Natural killer cell treated with Interleukin-12 subunit alpha and Interleukin-12 subunit beta and Interleukin-15 and Interleukin-18, amount 100 ng/mL, for 72 hours (primary cell): ENCODE results near the gene PPT1. TPM values are rescaled to one million over a fixed set of nuclear protein-coding genes. Genes with fewer than 3 reads are reported as not detected.

ENCODE experiments used
- ATAC-seq, 2 donors: fragments of 150-1000 bp; cut with Tn5 transposase in 1 of 2; sonication (Bioruptor Pico), chemical (Tn5 transposase) in 1 of 2; 2 replicates each; pipeline ENCODE4 v1.10.0; 2021
- DNase-seq: peaks from one replicate; pipeline ENCODE4 v3.0.0; 2022; ENCODE audit warnings: low spot score
- H3K27ac Mint-ChIP-seq, 2 donors: 1 replicate in 1 of 2; 2 replicates in 1 of 2; pipeline ENCODE4 v1.8.0; 2022; ENCODE audit warnings: mixed read lengths in 2 of 2, mild to moderate bottlenecking in 1 of 2, moderate library complexity in 1 of 2
- H3K27me3 Mint-ChIP-seq, 2 donors: 1 replicate in 1 of 2; 2 replicates in 1 of 2; pipeline ENCODE4 v1.8.0; 2022; ENCODE audit warnings: mixed read lengths in 2 of 2
- H3K36me3 Mint-ChIP-seq: one replicate; pipeline ENCODE4 v1.8.0; 2022; ENCODE audit warnings: mixed read lengths
- H3K4me1 Mint-ChIP-seq, 2 donors: 1 replicate in 1 of 2; 2 replicates in 1 of 2; pipeline ENCODE4 v1.8.0; 2022; ENCODE audit warnings: low read depth in 2 of 2, mixed read lengths in 2 of 2, mild to moderate bottlenecking in 1 of 2
- H3K4me3 Mint-ChIP-seq: one replicate; pipeline ENCODE4 v1.8.0; 2022; ENCODE audit warnings: mixed read lengths
- H3K9me3 Mint-ChIP-seq: 2 replicates; pipeline ENCODE4 v1.8.0; 2022; ENCODE audit warnings: mixed read lengths
- total RNA-seq, 2 donors: library from RNA; stranded (reverse); gene quantifications; one replicate each; pipeline ENCODE4 v1.2.3, GENCODE V29; 2022

Gene PPT1
- total RNA-seq, 2 donors from 2014 or later = 42.3 to 64.0 TPM

- Mint-ChIP-seq H3K4me3 (peak overlapping the region; percentile 88), H3K27ac (peak overlapping the region; percentile 92 to 95), H3K36me3 (peaks cover 25% of the 10 kb centered on the region), H3K27me3 (no peaks in the 10 kb centered on the region), H3K4me1 (peaks cover 72 to 89% of the 10 kb centered on the region in 2 donors), H3K9me3 (no peaks in the 10 kb centered on the region)
- DNase-seq (no peak), ATAC-seq (no peak)
Observed at GRCh38 chr1:40057310-40058030, 39.6 kb downstream of the PPT1 start.

GRCh38 chr1:40056519-40057309 is 40.3 kb downstream of the PPT1 start:
- Mint-ChIP-seq H3K9me3 (no peaks in the 10 kb centered on the region), H3K4me3 (peak overlapping the region; percentile 88)

GRCh38 chr1:40053138-40053887 is 43.7 kb downstream of the PPT1 start:
- ATAC-seq = no peak
- H3K4me3 Mint-ChIP-seq = no peak overlapping the region
- H3K36me3 Mint-ChIP-seq = peaks cover 22% of the 10 kb centered on the region
- H3K9me3 Mint-ChIP-seq = no peaks in the 10 kb centered on the region
- no peak for DNase-seq
- H3K4me1 Mint-ChIP-seq = peaks cover 71 to 77% of the 10 kb centered on the region in 2 donors
- no peaks in the 10 kb centered on the region for H3K27me3 Mint-ChIP-seq
- peak overlapping the region in 1 of 2 donors; percentile 92 for H3K27ac Mint-ChIP-seq

More at GRCh38 chr1:40056519-40057309, 40.3 kb downstream of the PPT1 start:
- no peak for DNase-seq
- peaks cover 20% of the 10 kb centered on the region for H3K36me3 Mint-ChIP-seq
- H3K27ac Mint-ChIP-seq = peak overlapping the region; percentile 92 to 95
- peak in 1 of 2 donors; percentile 36 for ATAC-seq
- no peaks in the 10 kb centered on the region for H3K27me3 Mint-ChIP-seq
- H3K4me1 Mint-ChIP-seq = peaks cover 74 to 84% of the 10 kb centered on the region in 2 donors

GRCh38 chr1:40050863-40051262 is 46.2 kb downstream of the PPT1 start:
- Mint-ChIP-seq H3K4me3 (peak overlapping the region; percentile 74), H3K27ac (peak overlapping the region; percentile 61 to 77), H3K36me3 (peaks cover 18% of the 10 kb centered on the region), H3K27me3 (no peaks in the 10 kb centered on the region), H3K9me3 (no peaks in the 10 kb centered on the region), H3K4me1 (peaks cover 58 to 68% of the 10 kb centered on the region in 2 donors)
- DNase-seq (no peak), ATAC-seq (no peak)

GRCh38 chr1:40049725-40050124 is 47.3 kb downstream of the PPT1 start:
- peaks cover 61 to 72% of the 10 kb centered on the region in 2 donors for H3K4me1 Mint-ChIP-seq
- no peaks in the 10 kb centered on the region for H3K9me3 Mint-ChIP-seq
- ATAC-seq (peak in 1 of 2 donors; percentile 51), DNase-seq (no peak)
- H3K27me3 Mint-ChIP-seq = no peaks in the 10 kb centered on the region
- H3K36me3 Mint-ChIP-seq = peaks cover 18% of the 10 kb centered on the region
- H3K27ac Mint-ChIP-seq = peak overlapping the region; percentile 69 to 77
- peak overlapping the region; percentile 50 for H3K4me3 Mint-ChIP-seq

GRCh38 chr1:40047769-40048168 is 49.3 kb downstream of the PPT1 start:
- H3K36me3 Mint-ChIP-seq = peaks cover 21% of the 10 kb centered on the region
- ATAC-seq (no peak), DNase-seq (no peak)
- no peaks in the 10 kb centered on the region for H3K27me3 Mint-ChIP-seq
- peaks cover 65% of the 10 kb centered on the region in 2 donors for H3K4me1 Mint-ChIP-seq
- H3K4me3 Mint-ChIP-seq = peak overlapping the region; percentile 65
- peak overlapping the region; percentile 69 to 77 for H3K27ac Mint-ChIP-seq
- H3K9me3 Mint-ChIP-seq = no peaks in the 10 kb centered on the region

GRCh38 chr1:40047276-40047675 is 49.8 kb downstream of the PPT1 start:
- Mint-ChIP-seq H3K36me3 (peaks cover 26% of the 10 kb centered on the region), H3K27ac (peak overlapping the region; percentile 69 to 77), H3K4me1 (peaks cover 69 to 70% of the 10 kb centered on the region in 2 donors), H3K4me3 (peak overlapping the region; percentile 65), H3K9me3 (no peaks in the 10 kb centered on the region), H3K27me3 (no peaks in the 10 kb centered on the region)
- no peak for DNase-seq
- no peak for ATAC-seq

- Mint-ChIP-seq H3K27ac (peak overlapping the region; percentile 94 to 99), H3K4me3 (peak overlapping the region; percentile 87), H3K4me1 (peaks cover 67 to 75% of the 10 kb centered on the region in 2 donors), H3K36me3 (peaks cover 35% of the 10 kb centered on the region), H3K9me3 (no peaks in the 10 kb centered on the region), H3K27me3 (no peaks in the 10 kb centered on the region)
- ATAC-seq = no peak
- no peak for DNase-seq
Observed at GRCh38 chr1:40045766-40046165, 51.3 kb downstream of the PPT1 start.

- no peaks in the 10 kb centered on the region for H3K27me3 Mint-ChIP-seq
Observed at GRCh38 chr1:40045182-40045581, 51.9 kb downstream of the PPT1 start.

GRCh38 chr1:40044110-40044509 is 52.9 kb downstream of the PPT1 start:
- Mint-ChIP-seq H3K27me3 (no peaks in the 10 kb centered on the region), H3K4me3 (peak overlapping the region; percentile 92), H3K27ac (peak overlapping the region; percentile 94 to 99), H3K9me3 (no peaks in the 10 kb centered on the region), H3K36me3 (peaks cover 26% of the 10 kb centered on the region), H3K4me1 (peaks cover 64 to 67% of the 10 kb centered on the region in 2 donors)
- DNase-seq = no peak
- no peak for ATAC-seq

More at GRCh38 chr1:40045182-40045581, 51.9 kb downstream of the PPT1 start:
- peak overlapping the region; percentile 94 to 99 for H3K27ac Mint-ChIP-seq
- ATAC-seq = no peak
- H3K36me3 Mint-ChIP-seq = peaks cover 31% of the 10 kb centered on the region
- DNase-seq = no peak
- H3K4me1 Mint-ChIP-seq = peaks cover 65 to 71% of the 10 kb centered on the region in 2 donors
- H3K9me3 Mint-ChIP-seq = no peaks in the 10 kb centered on the region
- peak overlapping the region; percentile 87 for H3K4me3 Mint-ChIP-seq

- Mint-ChIP-seq H3K27me3 (no peaks in the 10 kb centered on the region), H3K9me3 (no peaks in the 10 kb centered on the region), H3K4me3 (peak overlapping the region; percentile 92), H3K36me3 (peaks cover 22% of the 10 kb centered on the region), H3K27ac (peak overlapping the region; percentile 94 to 99), H3K4me1 (peaks cover 60 to 64% of the 10 kb centered on the region in 2 donors)
- DNase-seq (no peak), ATAC-seq (no peak)
Observed at GRCh38 chr1:40042341-40042740, 54.7 kb downstream of the PPT1 start.

- H3K27ac Mint-ChIP-seq = peak overlapping the region; percentile 94 to 99
- ATAC-seq (no peak), DNase-seq (no peak)
- H3K36me3 Mint-ChIP-seq = peaks cover 22% of the 10 kb centered on the region
- H3K9me3 Mint-ChIP-seq = no peaks in the 10 kb centered on the region
- peaks cover 60 to 62% of the 10 kb centered on the region in 2 donors for H3K4me1 Mint-ChIP-seq
- no peaks in the 10 kb centered on the region for H3K27me3 Mint-ChIP-seq
- H3K4me3 Mint-ChIP-seq = peak overlapping the region; percentile 92
Observed at GRCh38 chr1:40041466-40041838, 55.6 kb downstream of the PPT1 start.
